ENCODE data around the gene CUX1. TPM values are rescaled to one million over a fixed set of nuclear protein-coding genes. Genes with fewer than 3 reads are reported as not detected.

The CUX1 gene
- total RNA-seq, 2 experiments from 2014 or later, result 35.6 to 38.0 TPM

GRCh38 chr7:101916876-101917275 is 99.5 kb downstream of the CUX1 start:
- ATAC-seq (ENCODE audit: poor library complexity) (no peak), DNase-seq (no peak)
- intact Hi-C loops (cut with DNase I, micrococcal nuclease), result no loop called here
- H3K9me3 ChIP-seq (ENCODE audit: control insufficient read depth in 1 of 2, insufficient read depth in 1 of 2, low read length in 2 of 2), result no peaks in the 10 kb centered on the region
- no peaks in the 10 kb centered on the region for H3K9me3 Mint-ChIP-seq
- H3K27ac Mint-ChIP-seq, result no peak overlapping the region
- H3K36me3 Mint-ChIP-seq (ENCODE audit: low read depth), result peaks cover 40% of the 10 kb centered on the region
- no peak for TF ChIP-seq CTCF (IDR thresholded peaks at IDR 0.05)
- H3K4me1 ChIP-seq (ENCODE audit: insufficient read depth, low read length), result no peaks in the 10 kb centered on the region
- peaks cover 23% of the 10 kb centered on the region for H3K36me3 ChIP-seq (ENCODE audit: insufficient read depth, low read length)
- H3K4me3 ChIP-seq (ENCODE audit: low read length), result no peak overlapping the region
- H3K27me3 Mint-ChIP-seq, result no peaks in the 10 kb centered on the region
- H3K27me3 ChIP-seq (ENCODE audit: control insufficient read depth in 1 of 2, insufficient read depth in 2 of 2, low read length in 2 of 2), result no peaks in the 10 kb centered on the region
- CTCF ChIA-PET, result no interaction called here
- H3K4me3 Mint-ChIP-seq, result no peak overlapping the region
- H3K4me1 Mint-ChIP-seq (ENCODE audit: low read depth), result peaks cover 17% of the 10 kb centered on the region
- POLR2A ChIA-PET, result no interaction called here
- no peak overlapping the region for H3K27ac ChIP-seq (ENCODE audit: low read depth in 1 of 2, low read length in 2 of 2)

GRCh38 chr7:101917566-101917965 is 100.1 kb downstream of the CUX1 start:
- DNase-seq, result no peak
- Mint-ChIP-seq H3K27me3 (no peaks in the 10 kb centered on the region), H3K27ac (no peak overlapping the region)

GRCh38 chr7:101918426-101918825 is 101.0 kb downstream of the CUX1 start:
- Histone ChIP-seq H3K36me3 (ENCODE audit: insufficient read depth, low read length) (peaks cover 23% of the 10 kb centered on the region), H3K27me3 (ENCODE audit: control insufficient read depth in 1 of 2, insufficient read depth in 2 of 2, low read length in 2 of 2) (no peaks in the 10 kb centered on the region), H3K9me3 (ENCODE audit: control insufficient read depth in 1 of 2, insufficient read depth in 1 of 2, low read length in 2 of 2) (no peaks in the 10 kb centered on the region), H3K4me1 (ENCODE audit: insufficient read depth, low read length) (peaks cover 4% of the 10 kb centered on the region), H3K27ac (ENCODE audit: low read depth in 1 of 2, low read length in 2 of 2) (no peak overlapping the region), H3K4me3 (ENCODE audit: low read length) (no peak overlapping the region)
- no peak for TF ChIP-seq CTCF (IDR thresholded peaks at IDR 0.05)
- H3K27ac Mint-ChIP-seq, result no peak overlapping the region
- ATAC-seq (ENCODE audit: poor library complexity) (no peak), DNase-seq (no peak)
- H3K4me3 Mint-ChIP-seq, result no peak overlapping the region
- intact Hi-C loops (cut with DNase I, micrococcal nuclease), result no loop called here
- H3K27me3 Mint-ChIP-seq, result no peaks in the 10 kb centered on the region
- H3K36me3 Mint-ChIP-seq (ENCODE audit: low read depth), result peaks cover 36% of the 10 kb centered on the region
- no peaks in the 10 kb centered on the region for H3K9me3 Mint-ChIP-seq
- ChIA-PET POLR2A (no interaction called here), CTCF (no interaction called here)
- peaks cover 7% of the 10 kb centered on the region for H3K4me1 Mint-ChIP-seq (ENCODE audit: low read depth)

More at GRCh38 chr7:101917566-101917965, 100.1 kb downstream of the CUX1 start:
- intact Hi-C loops (cut with DNase I, micrococcal nuclease), result no loop called here
- no peak for ATAC-seq (ENCODE audit: poor library complexity)
- Histone ChIP-seq H3K27ac (ENCODE audit: low read depth in 1 of 2, low read length in 2 of 2) (no peak overlapping the region), H3K4me3 (ENCODE audit: low read length) (no peak overlapping the region), H3K4me1 (ENCODE audit: insufficient read depth, low read length) (no peaks in the 10 kb centered on the region), H3K27me3 (ENCODE audit: control insufficient read depth in 1 of 2, insufficient read depth in 2 of 2, low read length in 2 of 2) (no peaks in the 10 kb centered on the region), H3K36me3 (ENCODE audit: insufficient read depth, low read length) (peaks cover 23% of the 10 kb centered on the region), H3K9me3 (ENCODE audit: control insufficient read depth in 1 of 2, insufficient read depth in 1 of 2, low read length in 2 of 2) (no peaks in the 10 kb centered on the region)
- Mint-ChIP-seq H3K36me3 (ENCODE audit: low read depth) (peaks cover 39% of the 10 kb centered on the region), H3K4me1 (ENCODE audit: low read depth) (peaks cover 12% of the 10 kb centered on the region), H3K9me3 (no peaks in the 10 kb centered on the region), H3K4me3 (no peak overlapping the region)
- ChIA-PET POLR2A (no interaction called here), CTCF (no interaction called here)
- TF ChIP-seq CTCF (IDR thresholded peaks at IDR 0.05), result no peak
